SU-DHL-6 (cell line): Measurements from ENCODE around the gene WDTC1.

ENCODE experiments used
- CTCF ChIP-seq: fragments of 200-600 bp; sonication (generic); IDR thresholded peaks from one replicate; pipeline ENCODE4 v1.5.1; 2017; ENCODE audit warnings: antibody characterized with exemption, mild to moderate bottlenecking, low read length, moderate library complexity; ENCODE audit not compliant: insufficient read depth, poor library complexity, severe bottlenecking
- EZH2phosphoT487 ChIP-seq: fragments of 200-600 bp; sonication (generic), shearing (Covaris generic); conservative IDR thresholded peaks from 2 replicates; pipeline ENCODE4 v1.6.1; 2018; ENCODE audit warnings: mild to moderate bottlenecking, antibody characterized with exemption, low read length, moderate library complexity, mixed read lengths

DNA sequence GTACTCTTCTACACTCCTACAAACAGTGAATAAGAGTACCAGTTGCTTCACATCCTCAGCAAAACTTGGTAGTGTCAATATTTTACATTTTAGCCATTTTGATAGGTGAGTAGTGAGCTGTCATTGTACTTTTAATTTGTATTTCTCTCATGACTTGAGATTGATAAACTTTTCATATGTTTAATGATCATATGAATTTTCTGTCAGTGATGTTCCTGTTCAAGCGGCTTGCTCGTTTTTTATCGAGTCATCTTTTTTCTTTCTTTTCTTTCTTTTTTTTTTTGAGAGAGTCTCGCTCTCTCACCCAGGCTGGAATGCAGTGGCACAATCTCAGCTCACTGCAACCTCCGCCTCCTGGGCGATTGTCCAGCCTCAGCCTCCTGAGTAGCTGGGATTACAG lies 17.0 kb upstream of the WDTC1 start:
- TF ChIP-seq EZH2phosphoT487 (no peak), CTCF (no peak)
